ENCODE results near the gene C11orf54.

Gene C11orf54

DNA sequence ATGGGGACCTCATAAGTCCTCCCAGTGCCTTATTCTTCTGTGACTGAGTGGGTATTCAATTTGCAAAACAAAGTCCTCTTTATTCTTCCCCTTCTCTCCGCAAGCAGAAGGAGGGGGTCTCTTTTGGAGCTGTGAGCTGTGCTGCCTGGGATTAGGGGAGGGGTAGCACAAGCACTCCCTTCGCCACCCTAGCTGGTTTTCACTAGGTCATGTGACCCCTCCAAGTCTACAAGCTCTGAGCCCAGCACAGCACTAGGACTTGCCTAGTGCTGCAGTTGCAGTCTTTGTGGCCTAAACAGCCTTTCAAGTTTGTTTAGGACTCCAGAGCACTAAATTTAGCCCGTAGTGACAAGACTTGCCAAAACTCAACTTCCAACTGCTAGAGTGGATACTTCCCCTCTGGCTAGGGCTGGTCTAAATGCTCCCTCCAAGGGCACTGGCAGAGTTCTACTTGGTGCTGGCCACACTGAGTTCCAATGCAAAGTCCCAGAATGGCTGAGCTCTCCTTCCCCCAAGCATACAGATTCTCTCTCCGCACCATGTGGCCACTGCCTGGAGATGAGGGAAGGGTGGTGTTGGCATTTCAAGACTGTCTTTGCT is 25.6 kb upstream of the C11orf54 start:
- H3K79me2 ChIP-seq (ENCODE audit: insufficient read depth, low read depth), result no peaks in the 10 kb centered on the region
- no peak overlapping the region for H3K27ac ChIP-seq
- no peaks in the 10 kb centered on the region for H3K36me3 ChIP-seq (ENCODE audit: insufficient read depth)
- no peak overlapping the region for H3K4me3 ChIP-seq (IDR thresholded peaks at IDR 0.05; ENCODE audit: insufficient read depth, low read depth, low read length)
- H3K4me2 ChIP-seq, result no peak overlapping the region
- H3K4me1 ChIP-seq (ENCODE audit: low read depth, poor library complexity, severe bottlenecking), result peaks cover 2% of the 10 kb centered on the region
- H3K27me3 ChIP-seq (ENCODE audit: insufficient read depth, low read depth), result no peaks in the 10 kb centered on the region
- H3K9ac ChIP-seq, result no peak overlapping the region
- TF ChIP-seq, protein P1, sequence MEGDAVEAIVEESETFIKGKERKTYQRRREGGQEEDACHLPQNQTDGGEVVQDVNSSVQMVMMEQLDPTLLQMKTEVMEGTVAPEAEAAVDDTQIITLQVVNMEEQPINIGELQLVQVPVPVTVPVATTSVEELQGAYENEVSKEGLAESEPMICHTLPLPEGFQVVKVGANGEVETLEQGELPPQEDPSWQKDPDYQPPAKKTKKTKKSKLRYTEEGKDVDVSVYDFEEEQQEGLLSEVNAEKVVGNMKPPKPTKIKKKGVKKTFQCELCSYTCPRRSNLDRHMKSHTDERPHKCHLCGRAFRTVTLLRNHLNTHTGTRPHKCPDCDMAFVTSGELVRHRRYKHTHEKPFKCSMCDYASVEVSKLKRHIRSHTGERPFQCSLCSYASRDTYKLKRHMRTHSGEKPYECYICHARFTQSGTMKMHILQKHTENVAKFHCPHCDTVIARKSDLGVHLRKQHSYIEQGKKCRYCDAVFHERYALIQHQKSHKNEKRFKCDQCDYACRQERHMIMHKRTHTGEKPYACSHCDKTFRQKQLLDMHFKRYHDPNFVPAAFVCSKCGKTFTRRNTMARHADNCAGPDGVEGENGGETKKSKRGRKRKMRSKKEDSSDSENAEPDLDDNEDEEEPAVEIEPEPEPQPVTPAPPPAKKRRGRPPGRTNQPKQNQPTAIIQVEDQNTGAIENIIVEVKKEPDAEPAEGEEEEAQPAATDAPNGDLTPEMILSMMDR (conservative IDR thresholded peaks at IDR 0.05; ENCODE audit: low read depth, low read length), result no peak
- H2AFZ ChIP-seq (ENCODE audit: low read depth), result no peak overlapping the region
- no peaks in the 10 kb centered on the region for H4K20me1 ChIP-seq (ENCODE audit: insufficient read depth)

DNA sequence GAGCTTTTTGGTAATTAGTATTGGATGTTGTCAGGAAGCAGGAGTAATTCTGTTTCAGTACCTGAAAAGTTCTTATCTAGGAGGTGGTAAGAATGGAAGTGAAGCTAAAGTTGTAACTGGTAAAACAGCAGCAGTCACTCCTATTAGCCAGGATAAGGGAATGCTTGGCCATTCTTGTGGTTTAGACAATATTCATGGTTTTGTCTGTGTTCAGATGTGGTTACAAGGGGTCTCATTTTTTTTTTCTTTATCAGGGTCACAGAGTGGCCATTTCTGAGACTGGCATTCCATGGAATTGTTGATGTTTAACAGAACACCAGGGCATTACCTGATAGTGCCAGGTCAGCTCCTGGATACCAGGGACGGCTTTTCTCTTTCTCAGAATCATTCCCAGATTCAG is 24.0 kb upstream of the C11orf54 start:
- Histone ChIP-seq H3K79me2 (ENCODE audit: insufficient read depth, low read depth) (no peaks in the 10 kb centered on the region), H3K4me2 (no peak overlapping the region), H3K27me3 (ENCODE audit: insufficient read depth, low read depth) (no peaks in the 10 kb centered on the region), H3K4me3 (IDR thresholded peaks at IDR 0.05; ENCODE audit: insufficient read depth, low read depth, low read length) (no peak overlapping the region), H3K27ac (no peak overlapping the region), H3K4me1 (ENCODE audit: low read depth, poor library complexity, severe bottlenecking) (peaks cover 2% of the 10 kb centered on the region), H2AFZ (ENCODE audit: low read depth) (no peak overlapping the region), H3K36me3 (ENCODE audit: insufficient read depth) (no peaks in the 10 kb centered on the region), H4K20me1 (ENCODE audit: insufficient read depth) (no peaks in the 10 kb centered on the region), H3K9ac (no peak overlapping the region)
- TF ChIP-seq, protein P1 (conservative IDR thresholded peaks at IDR 0.05; ENCODE audit: low read depth, low read length), result no peak

DNA sequence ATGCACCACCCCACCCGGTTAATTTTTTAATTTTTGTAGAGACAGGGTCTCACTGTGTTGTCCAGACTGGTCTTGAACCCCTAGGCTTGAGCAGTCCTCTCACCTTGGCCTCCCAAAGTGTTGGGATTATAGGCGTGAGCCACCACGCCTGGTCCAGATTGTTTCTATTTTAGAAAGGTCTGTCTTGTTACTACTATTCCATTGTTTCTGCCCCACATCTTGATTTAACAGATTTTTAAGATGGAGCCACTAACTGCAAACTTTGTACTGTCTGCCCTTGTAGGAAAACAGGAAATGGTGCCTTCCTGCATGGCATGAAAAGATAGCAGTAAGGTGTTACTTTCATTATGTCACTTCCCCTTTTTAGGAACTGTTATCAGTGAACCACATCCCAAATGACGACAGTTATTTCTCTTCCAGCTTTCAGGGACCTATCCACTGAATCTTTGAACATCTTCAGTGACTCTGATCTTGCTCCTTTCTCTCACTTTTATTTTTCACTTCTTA is 23.4 kb upstream of the C11orf54 start:
- no peak overlapping the region for H3K27ac ChIP-seq
- H3K79me2 ChIP-seq (ENCODE audit: insufficient read depth, low read depth), result no peaks in the 10 kb centered on the region
- H3K4me3 ChIP-seq (IDR thresholded peaks at IDR 0.05; ENCODE audit: insufficient read depth, low read depth, low read length), result no peak overlapping the region

DNA sequence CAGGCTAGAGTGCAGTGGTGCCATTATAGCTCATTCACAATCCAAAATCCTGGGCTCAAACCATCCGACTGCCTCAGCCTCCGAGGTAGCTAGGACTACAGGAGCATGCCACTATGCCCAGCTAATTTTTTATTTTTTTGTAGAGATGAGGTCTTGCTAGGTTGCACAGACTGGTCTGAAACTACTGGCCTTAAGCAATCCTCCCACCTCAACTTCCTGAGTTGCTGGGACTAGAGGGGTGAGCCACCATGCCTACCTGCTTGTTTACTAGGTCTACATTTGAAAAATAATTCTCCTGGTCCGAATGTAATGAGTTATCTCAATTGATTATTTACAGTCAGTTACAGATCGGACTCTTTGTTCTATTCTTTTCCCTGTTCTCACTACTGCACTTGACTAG is 22.2 kb upstream of the C11orf54 start:
- H2AFZ ChIP-seq (ENCODE audit: low read depth), result no peak overlapping the region

More for the DNA sequence above, 23.4 kb upstream of the C11orf54 start:
- H3K4me2 ChIP-seq, result no peak overlapping the region
- H3K27me3 ChIP-seq (ENCODE audit: insufficient read depth, low read depth), result no peaks in the 10 kb centered on the region
- TF ChIP-seq, protein P1 (conservative IDR thresholded peaks at IDR 0.05; ENCODE audit: low read depth, low read length), result no peak
- H2AFZ ChIP-seq (ENCODE audit: low read depth), result no peak overlapping the region
- H3K9ac ChIP-seq, result no peak overlapping the region
- no peaks in the 10 kb centered on the region for H3K36me3 ChIP-seq (ENCODE audit: insufficient read depth)
- peaks cover 2% of the 10 kb centered on the region for H3K4me1 ChIP-seq (ENCODE audit: low read depth, poor library complexity, severe bottlenecking)
- no peaks in the 10 kb centered on the region for H4K20me1 ChIP-seq (ENCODE audit: insufficient read depth)

More for the DNA sequence above, 22.2 kb upstream of the C11orf54 start:
- Histone ChIP-seq H3K9ac (no peak overlapping the region), H3K27me3 (ENCODE audit: insufficient read depth, low read depth) (no peaks in the 10 kb centered on the region), H3K79me2 (ENCODE audit: insufficient read depth, low read depth) (no peaks in the 10 kb centered on the region), H4K20me1 (ENCODE audit: insufficient read depth) (no peaks in the 10 kb centered on the region), H3K4me2 (no peak overlapping the region), H3K4me3 (IDR thresholded peaks at IDR 0.05; ENCODE audit: insufficient read depth, low read depth, low read length) (no peak overlapping the region), H3K27ac (no peak overlapping the region), H3K36me3 (ENCODE audit: insufficient read depth) (no peaks in the 10 kb centered on the region), H3K4me1 (ENCODE audit: low read depth, poor library complexity, severe bottlenecking) (peaks cover 2% of the 10 kb centered on the region)
- TF ChIP-seq, protein P1 (conservative IDR thresholded peaks at IDR 0.05; ENCODE audit: low read depth, low read length), result no peak
